ENCODE measurements around the gene ARF3.
A peak's percentile ranks its signal among the peaks of the same experiment; 100 is the strongest.

The ARF3 gene

GRCh38 chr12:48894271-48894670 lies 63.0 kb downstream of the ARF3 start:
- Mint-ChIP-seq H3K36me3 (no peaks in the 10 kb centered on the region), H3K4me1 (peaks cover 5% of the 10 kb centered on the region), H3K4me3 (no peak overlapping the region), H3K27ac (no peak overlapping the region), H3K9me3 (no peaks in the 10 kb centered on the region)
- DNase-seq (ENCODE audit: low spot score in 2 of 2): no peak
- ATAC-seq: no peak

DNA sequence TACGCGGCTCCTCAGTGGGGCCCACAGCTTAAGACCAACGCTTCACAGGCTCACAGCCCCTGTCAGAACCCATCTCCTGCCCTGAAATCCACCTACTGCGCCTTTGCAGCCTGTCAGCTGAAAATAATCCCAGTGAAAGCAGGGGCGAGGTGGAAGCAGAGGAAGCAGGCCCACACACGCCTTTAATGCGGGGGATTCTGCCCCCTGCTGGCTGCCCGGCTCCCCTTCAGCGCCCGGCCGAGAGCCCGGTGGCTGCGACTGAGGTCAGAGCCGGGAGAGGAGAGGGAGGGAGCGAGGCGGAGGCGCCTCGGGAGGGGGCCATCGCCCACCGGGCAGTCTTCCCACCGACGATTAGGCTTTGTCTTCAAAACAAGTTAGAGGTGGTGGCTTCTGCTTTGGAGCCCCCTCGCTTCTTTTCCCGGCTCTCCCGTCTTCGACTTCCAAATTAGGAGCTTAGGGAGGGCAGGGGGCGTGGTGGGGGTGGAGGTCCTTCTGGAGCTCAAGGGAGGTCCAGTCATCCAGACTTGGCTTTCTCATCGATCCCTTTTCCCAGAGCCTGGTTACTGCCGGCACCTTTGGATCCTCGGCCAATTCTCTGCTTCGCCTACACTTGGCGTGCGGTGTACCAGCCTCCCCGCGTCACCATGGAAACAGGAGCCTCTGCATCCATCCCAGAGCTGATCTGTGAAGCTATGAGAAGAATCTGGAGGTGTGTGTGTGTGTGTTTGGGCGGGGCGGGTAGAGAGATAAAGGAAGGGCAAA lies 66.4 kb downstream of the ARF3 start:
- ATAC-seq: peak; percentile 97
- H3K4me1 Mint-ChIP-seq: peaks cover 5% of the 10 kb centered on the region
- no peak overlapping the region for H3K27ac Mint-ChIP-seq
- H3K9me3 Mint-ChIP-seq: no peaks in the 10 kb centered on the region
- H3K36me3 Mint-ChIP-seq: no peaks in the 10 kb centered on the region
- H3K4me3 Mint-ChIP-seq: peak overlapping the region; percentile 29
- peak; percentile 73 to 88 for DNase-seq (ENCODE audit: low spot score in 2 of 2)

GRCh38 chr12:48889679-48890078 lies 67.6 kb downstream of the ARF3 start:
- Mint-ChIP-seq H3K4me3 (no peak overlapping the region), H3K36me3 (no peaks in the 10 kb centered on the region), H3K9me3 (no peaks in the 10 kb centered on the region), H3K4me1 (peaks cover 5% of the 10 kb centered on the region), H3K27ac (no peak overlapping the region)
- ATAC-seq: no peak
- DNase-seq (ENCODE audit: low spot score in 2 of 2): no peak

Measured in stimulated activated effector memory CD8-positive, alpha-beta T cell treated with anti-CD3 and anti-CD28 coated beads, Interleukin-12 subunit alpha, Interleukin-12 subunit beta, amount 100 ng/mL, for 72 hours (primary cell).